ENCODE measurements around the gene DDX25.

The DDX25 gene

GRCh38 chr11:125978181-125978716, 73.9 kb downstream of the DDX25 start:
- DNase-seq (ENCODE audit: low spot score): no peak

Measured in AG08395 (cell line).